Stimulated activated CD8-positive, alpha-beta memory T cell treated with anti-CD3 and anti-CD28 coated beads, Interleukin-4, amount 100 ng/mL, for 48 hours (primary cell): ENCODE results near the gene CNPY2.
A peak's percentile ranks its signal among the peaks of the same experiment; 100 is the strongest.
"Not testable (repeated sequence)": the region's sequence is repeated elsewhere in the genome, so short reads cannot be mapped to it uniquely, and the experiment has no call there.

ENCODE experiments used
- DNase-seq: peaks from one replicate; pipeline ENCODE4 v3.0.0-alpha.2; 2020

The CNPY2 gene

DNA sequence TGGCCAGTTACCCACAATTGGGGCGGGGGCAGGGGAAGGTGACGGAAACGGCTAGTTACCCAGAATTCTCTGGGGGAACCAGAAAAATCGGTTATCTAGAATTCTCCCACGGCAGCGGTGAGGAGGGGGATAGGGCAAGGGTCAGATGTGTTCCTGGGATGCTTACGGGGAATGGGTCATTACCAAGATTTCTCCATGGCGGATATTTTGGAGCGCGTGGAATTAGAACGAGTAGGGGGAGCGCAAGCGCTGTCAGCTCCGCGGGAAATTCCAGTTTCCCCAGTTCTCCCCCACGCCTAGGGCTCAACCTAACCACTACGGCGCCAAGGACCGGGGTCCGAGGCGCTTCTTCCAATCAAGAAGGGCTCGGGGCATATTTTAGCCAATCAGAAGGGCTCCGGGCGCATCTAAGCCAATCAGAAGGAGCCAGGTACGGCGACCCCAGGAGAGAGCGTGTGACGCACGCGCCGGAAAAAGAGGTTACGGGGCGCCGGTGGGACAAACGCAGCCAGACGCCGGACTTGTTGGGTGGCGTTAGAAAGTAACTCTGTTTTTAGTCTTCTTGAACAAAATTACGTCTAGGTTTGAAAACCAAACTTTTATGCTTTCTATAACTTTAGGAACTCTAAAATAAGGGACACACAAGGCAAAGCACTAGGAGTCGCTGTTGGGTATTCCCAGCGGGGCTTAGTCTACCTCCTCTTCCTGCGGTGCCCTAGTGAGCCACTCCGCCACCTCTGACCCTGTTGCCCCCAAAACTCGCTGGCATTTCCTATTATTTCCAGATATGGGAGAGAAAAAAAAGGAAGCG, 18.1 kb upstream of the CNPY2 start, which contains the start of gene PAN2:
Gene PAN2, minus strand, starts transcription at position 322 of the 811 bp plus-strand sequence. CDS start 906 bp downstream, outside the sequence.
- DNase-seq, result peak; percentile 93

DNA sequence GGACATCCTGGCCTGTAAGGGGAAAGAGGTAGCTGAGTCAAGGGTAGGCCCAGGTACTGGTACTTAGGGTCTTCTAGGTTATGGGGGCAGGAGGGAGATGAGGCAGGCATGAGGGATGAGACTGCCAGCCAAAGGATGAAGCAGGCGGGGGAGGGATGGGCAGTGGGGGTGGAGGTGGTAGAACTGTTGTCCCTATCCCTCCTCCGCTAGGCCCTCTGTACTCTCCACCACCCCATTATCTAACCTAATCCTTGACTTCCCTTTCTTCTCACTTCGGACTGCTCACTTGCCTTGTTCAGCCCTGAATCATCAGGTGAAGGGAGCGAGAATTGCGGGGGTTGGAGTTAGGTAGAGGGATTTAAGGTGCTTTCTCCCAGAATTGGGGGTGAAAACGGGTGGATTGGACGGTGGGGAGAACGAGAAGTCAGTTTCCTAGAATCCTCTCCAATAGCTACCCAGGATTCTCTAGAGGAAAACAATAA, 17.4 kb upstream of the CNPY2 start:
- DNase-seq, result no peak

DNA sequence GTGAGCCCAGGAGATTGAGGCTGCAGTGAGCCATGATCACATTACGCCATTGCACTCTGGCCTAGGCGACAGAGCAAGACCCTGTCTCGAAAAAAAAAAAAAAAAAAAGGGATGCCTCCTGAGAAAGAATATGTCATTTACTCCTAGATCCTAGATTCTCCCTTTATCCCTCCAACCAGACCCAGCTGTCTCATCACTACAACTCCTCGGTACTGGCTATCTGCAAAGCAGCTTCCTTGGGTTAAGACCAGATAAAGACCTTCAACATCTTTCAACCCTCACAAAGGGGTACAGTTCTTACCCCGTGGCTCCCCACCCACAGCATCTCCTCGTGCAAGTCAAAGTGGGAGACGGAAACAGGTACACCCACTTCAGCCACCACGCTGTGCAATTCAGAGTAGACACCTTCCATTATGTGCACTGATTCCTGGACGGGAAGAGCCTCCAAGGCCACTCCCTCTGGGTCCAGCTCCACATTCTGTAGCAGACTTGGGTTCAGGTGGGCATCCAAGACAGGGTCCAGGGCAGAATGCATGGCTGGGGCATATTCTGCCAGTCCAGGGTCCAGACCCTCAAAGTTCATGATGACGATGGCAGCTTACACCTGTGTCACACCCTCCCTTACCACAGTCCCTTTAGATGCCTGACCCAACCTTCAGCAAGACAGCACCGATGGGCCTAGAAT, 16.9 kb upstream of the CNPY2 start:
- DNase-seq, result no peak

- DNase-seq, result no peak
These were observed 15.2 kb upstream of the CNPY2 start for GRCh38 chr12:56330936-56331490.

- DNase-seq, result no peak
These were observed 10.7 kb upstream of the CNPY2 start for GRCh38 chr12:56326533-56326932.

DNA sequence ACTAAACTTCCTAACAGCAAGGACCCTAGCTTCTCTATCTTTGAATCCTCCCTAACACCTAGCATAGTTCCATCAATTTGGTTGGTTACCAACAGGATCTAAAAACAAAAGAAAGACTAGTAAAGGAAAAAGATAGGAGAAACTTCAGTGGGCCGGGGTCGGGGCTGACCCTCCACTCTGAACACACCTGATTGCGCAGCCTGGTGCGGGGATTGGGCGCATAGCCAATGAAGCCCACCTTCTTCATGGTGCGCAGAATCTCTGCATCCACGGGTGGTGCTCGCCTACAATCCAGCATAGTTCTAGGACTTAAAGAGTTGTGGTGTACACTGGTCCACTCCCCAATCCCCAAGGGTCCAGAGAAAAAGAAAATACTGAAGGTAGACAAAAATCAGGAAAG, 10.3 kb upstream of the CNPY2 start:
- DNase-seq, result no peak

GRCh38 chr12:56324206-56324605, 8.4 kb upstream of the CNPY2 start:
- no peak for DNase-seq

- not testable (repeated sequence) for DNase-seq
These were observed 5.8 kb upstream of the CNPY2 start for GRCh38 chr12:56321610-56322009.

DNA sequence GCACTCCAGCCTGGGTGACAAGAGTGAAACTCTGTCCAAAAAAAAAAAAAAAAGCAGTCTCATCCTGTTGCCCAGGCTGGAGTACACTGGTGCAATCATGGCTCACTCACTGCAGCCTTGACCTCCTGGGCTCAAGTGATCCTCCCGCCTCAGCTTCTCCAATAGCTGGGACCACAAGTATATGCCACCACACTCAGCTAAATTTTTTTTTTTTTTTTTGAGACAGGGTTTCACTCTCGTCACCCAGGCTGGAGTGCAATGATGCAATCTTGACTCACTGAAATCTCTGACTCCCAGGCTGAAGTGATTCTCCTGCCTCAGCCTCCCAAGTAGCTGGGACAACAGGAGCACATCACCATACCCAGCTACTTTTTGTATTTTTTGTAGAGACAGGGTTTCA, 5.2 kb upstream of the CNPY2 start:
- DNase-seq, result no peak

DNA sequence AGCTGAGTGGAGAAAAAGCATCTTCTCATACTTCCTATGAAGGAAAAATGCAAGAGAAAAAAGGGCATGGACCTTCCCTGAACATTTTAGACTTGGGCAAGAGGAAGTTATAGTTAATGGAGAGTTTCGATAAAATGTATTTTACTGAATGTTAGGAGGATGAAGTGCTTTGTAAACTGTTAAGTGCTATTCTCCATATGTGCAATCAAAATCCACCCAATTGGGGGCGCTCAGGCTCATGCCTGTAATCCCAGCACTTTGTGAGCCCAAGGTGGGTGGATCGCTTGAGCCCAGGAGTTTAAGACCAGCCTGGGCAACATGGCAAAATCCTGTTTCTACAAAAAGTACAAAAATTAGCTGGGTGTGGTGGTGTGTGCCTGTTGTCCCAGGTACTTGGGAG, 1.9 kb upstream of the CNPY2 start:
- no peak for DNase-seq

DNA sequence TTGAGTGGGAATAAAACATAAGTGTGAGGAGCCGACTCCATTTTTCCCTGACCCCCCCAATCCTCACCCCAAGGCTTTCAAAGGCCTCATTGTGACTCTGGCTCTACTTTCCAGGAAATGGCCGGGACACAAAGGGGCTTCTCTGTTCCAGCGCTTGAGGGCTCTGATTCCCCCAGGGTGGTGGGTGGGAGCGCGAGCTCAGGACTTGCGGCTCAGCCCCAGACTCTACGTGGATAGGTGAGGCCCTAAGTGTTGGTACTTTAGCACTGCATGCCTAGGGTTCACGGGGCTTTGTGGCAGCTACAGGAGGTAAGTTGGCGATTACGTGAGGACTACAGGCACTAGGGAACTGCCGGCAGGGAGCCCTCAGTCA, 553 bp downstream of the CNPY2 start:
- peak; percentile 34 for DNase-seq

DNA sequence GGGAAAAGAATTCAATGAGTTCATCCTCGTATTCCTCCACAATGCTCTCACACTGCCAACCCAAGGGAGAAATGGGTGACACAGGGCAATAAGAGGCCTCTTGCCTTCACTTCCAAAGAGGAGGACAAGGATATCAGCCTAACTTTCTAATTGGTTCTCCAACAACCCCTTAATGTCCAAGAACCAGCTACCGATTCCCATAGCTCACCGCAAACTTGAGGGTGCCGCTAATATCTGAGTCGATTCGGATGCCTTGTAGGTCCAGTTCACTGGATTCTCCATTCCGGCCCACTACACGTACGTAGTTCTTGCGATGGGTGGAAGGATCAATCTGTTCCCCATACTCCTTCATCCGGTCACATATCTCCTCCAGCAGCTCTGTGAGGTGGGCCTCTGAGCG, 4.8 kb downstream of the CNPY2 start:
- no peak for DNase-seq

DNA sequence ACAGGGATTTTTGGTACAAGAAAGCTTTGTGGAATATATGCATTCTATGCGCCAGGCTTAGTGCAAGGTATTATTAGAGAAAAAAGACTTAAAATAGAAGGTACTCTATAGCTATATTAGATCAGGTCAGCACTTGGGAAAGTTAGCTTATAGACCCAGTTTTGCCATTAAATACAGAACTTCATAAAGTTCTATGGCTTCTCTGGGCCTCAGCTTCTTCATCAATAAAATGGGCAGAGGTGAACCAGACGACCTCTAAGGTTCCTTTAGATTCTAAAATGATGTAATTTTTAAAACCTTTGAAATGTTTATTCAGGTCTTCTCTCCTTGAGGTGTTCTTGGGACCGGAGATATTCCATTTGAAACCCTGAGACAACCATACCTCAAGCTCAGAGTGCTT, 7.1 kb downstream of the CNPY2 start:
- DNase-seq, result no peak

DNA sequence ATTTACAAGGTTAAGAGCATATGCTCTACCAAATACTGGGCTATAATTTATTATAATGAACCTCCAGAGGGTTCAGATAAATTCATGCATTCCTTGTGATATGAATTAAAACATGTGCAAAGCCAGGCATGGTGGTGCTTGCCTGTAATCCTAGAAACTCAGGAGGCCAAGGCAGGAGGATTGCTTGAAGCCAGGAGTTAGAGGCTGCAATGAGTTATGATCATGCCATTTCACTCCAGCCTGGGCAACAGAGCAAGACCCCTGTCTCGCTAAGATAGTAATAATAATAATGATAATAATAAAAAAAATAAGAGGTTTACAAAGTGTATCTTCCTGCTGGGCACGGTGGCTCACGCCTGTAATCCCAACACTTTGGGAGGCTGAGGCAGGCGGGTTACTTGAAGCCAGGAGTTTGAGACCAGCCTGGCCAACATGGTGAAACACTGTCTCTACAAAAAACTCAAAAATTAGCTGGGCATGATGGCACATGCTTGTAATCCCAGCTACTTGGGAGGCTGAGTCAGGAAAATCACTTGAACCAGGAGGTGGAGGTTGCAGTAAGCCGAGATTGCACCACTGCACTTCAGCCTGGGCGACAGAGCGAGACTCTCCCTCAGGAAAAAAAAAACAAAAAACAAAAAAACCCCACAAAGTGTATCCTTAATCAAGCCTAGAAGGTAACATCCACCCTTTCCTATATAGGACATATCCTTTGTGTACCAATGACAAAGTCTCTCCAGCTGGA, 8.4 kb downstream of the CNPY2 start:
- DNase-seq, result no peak

DNA sequence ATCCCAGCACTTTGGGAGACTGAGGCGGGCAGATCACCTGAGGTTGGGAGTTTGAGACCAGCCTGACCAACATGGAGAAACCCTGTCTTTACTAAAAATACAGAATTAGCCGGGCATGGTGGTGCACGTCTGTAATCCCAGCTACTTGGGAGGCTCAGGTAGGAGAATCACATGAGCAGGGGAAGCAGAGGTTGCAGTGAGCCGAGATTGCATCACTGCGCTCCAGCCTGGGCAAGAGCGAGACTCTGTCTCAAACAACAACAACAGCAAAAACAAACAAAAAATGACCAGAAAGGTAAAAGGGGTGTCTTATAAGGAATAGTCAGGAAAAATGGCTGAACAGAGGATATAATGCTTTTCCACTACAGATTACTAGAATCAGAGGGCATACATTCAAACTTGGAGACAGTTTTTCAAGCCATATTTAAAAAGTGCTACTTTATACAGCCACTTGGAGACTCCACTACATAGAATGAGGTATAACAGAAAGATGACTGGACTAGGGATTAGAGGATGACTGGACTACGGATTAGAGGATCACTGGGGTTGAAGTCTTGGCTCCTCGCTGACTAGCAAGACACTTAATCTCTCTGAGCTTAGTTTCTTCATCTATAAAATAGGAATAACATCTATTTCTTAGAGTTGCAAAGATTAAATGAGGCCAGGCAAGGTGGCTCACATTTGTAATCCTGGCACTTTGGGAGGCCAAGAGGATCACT, 10.8 kb downstream of the CNPY2 start:
- DNase-seq, result no peak

DNA sequence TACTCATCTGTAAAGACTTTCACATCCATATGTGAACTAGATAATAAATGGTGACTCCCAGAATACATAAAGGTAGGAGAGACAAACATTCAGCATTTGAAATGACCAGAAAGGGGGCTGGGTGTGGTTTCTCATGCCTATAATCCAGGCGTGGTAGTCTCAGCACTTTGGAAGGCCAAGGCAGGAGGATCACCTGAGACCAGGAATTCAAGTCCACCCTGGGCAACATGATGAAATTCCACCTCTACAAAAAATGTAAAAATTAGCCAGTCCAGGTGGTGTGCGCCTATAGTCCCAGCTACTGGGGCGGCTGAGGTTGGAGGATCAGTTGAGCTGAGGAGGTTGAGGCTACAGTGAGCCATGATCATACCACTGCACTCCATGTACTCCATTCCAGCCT, 11.5 kb downstream of the CNPY2 start:
- no peak for DNase-seq

GRCh38 chr12:56300644-56301464, 14.9 kb downstream of the CNPY2 start:
- no peak for DNase-seq

DNA sequence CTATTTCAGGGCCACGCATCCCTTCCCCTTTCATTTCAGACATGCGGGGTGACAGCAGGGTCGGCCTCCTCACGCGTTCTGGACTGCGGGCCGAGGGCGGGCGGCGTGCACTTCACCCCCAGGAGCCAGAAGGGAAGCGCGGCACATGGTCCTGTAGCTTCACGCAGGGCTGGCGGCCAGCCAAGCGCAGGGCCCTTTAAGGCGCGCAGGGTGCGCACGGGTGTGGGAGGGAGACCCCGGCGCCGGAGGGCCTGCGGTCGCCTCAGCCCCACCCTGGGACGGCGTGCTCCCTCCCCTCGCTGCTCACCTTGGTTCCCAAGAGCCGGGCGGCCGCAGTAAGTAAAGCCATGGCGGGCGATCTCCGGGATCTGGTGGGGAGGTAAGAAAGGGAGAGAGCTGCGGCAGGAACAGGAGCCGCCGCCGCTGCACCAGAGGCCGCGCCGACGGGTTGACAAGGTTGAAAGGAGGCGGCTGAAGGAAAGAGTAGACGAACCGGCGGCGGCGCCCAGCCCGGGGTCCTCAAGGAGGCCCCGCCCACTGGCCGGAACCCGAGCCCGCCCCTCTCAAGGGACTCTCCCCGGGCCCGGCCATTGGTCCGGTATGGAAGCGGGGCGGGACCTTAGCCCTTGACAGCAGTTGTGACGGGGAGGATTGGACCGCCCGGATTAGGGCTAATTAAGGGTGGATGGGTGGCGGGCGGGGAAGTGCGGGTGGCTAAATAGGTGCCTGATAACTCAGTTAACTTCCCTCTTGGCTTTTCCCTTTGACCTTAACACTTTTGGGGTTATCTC, 15.7 kb downstream of the CNPY2 start, which contains the start of gene CS:
Gene CS, minus strand, starts transcription at position 478 of the 791 bp plus-strand sequence. Its CDS starts 129 bp downstream, at position 349.
- peak; percentile 98 for DNase-seq

GRCh38 chr12:56299308-56299852, 16.4 kb downstream of the CNPY2 start:
- DNase-seq, result no peak

- DNase-seq, result no peak
These were observed 17.0 kb downstream of the CNPY2 start for GRCh38 chr12:56298828-56299227.
